ENCODE results near the gene IQCB1.
"Not testable (repeated sequence)": the region's sequence is repeated elsewhere in the genome, so short reads cannot be mapped to it uniquely, and the experiment has no call there.

Gene IQCB1

GRCh38 chr3:121803771-121804320, 31.0 kb downstream of the IQCB1 start:
- no peak for DNase-seq

- no peak for DNase-seq
These were observed 34.0 kb downstream of the IQCB1 start for GRCh38 chr3:121800906-121801305.

- DNase-seq, result no peak
These were observed 37.9 kb downstream of the IQCB1 start for GRCh38 chr3:121796970-121797369.

GRCh38 chr3:121794264-121794983, 40.4 kb downstream of the IQCB1 start:
- no peak for DNase-seq

- no peak for DNase-seq
These were observed 41.8 kb downstream of the IQCB1 start for GRCh38 chr3:121793078-121793477.

- no peak for DNase-seq
These were observed 48.4 kb downstream of the IQCB1 start for GRCh38 chr3:121786485-121786884.

GRCh38 chr3:121782784-121783183, 52.1 kb downstream of the IQCB1 start:
- not testable (repeated sequence) for DNase-seq

- no peak for DNase-seq
These were observed 53.2 kb downstream of the IQCB1 start for GRCh38 chr3:121781611-121782010.

GRCh38 chr3:121775095-121775494, 59.8 kb downstream of the IQCB1 start:
- not testable (repeated sequence) for DNase-seq

GRCh38 chr3:121769246-121769645, 65.6 kb downstream of the IQCB1 start:
- no peak for DNase-seq

- DNase-seq, result no peak
These were observed 66.4 kb downstream of the IQCB1 start for GRCh38 chr3:121768452-121768851.

GRCh38 chr3:121759541-121760202, 75.2 kb downstream of the IQCB1 start:
- DNase-seq, result no peak

- no peak for DNase-seq
These were observed 76.0 kb downstream of the IQCB1 start for GRCh38 chr3:121758727-121759450.

- no peak for DNase-seq
These were observed 76.9 kb downstream of the IQCB1 start for GRCh38 chr3:121757812-121758545.

- DNase-seq, result no peak
These were observed 77.6 kb downstream of the IQCB1 start for GRCh38 chr3:121757087-121757811.

GRCh38 chr3:121752772-121753171, 82.1 kb downstream of the IQCB1 start:
- DNase-seq, result no peak

- DNase-seq, result no peak
These were observed 82.6 kb downstream of the IQCB1 start for GRCh38 chr3:121752261-121752660.

GRCh38 chr3:121750087-121750415, 84.8 kb downstream of the IQCB1 start:
- no peak for DNase-seq

- DNase-seq, result peak; percentile 83 to 99 (median 89)
These were observed 85.4 kb downstream of the IQCB1 start, which contains the start of gene GOLGB1 for GRCh38 chr3:121749276-121750086. TSS of gene GOLGB1 (minus strand) at chr3:121749741. CDS start at chr3:121730971, 18,770 bp downstream.

- DNase-seq, result peak in 1 of 5 donors; percentile 10
These were observed 86.1 kb downstream of the IQCB1 start for GRCh38 chr3:121748680-121749275.

GRCh38 chr3:121747976-121748375, 86.9 kb downstream of the IQCB1 start:
- DNase-seq, result no peak

All from T-helper 1 cell (primary cell).